ENCODE results near the gene EMC8. TPM values are rescaled to one million over a fixed set of nuclear protein-coding genes. Genes with fewer than 3 reads are reported as not detected.

The EMC8 gene
- total and polyA plus RNA-seq, 10 of the 15 experiments (the other 5 are each of a cell fraction or from before 2014, with no cell fraction given): 7.8 to 62.0 (median 33.5) TPM

DNA sequence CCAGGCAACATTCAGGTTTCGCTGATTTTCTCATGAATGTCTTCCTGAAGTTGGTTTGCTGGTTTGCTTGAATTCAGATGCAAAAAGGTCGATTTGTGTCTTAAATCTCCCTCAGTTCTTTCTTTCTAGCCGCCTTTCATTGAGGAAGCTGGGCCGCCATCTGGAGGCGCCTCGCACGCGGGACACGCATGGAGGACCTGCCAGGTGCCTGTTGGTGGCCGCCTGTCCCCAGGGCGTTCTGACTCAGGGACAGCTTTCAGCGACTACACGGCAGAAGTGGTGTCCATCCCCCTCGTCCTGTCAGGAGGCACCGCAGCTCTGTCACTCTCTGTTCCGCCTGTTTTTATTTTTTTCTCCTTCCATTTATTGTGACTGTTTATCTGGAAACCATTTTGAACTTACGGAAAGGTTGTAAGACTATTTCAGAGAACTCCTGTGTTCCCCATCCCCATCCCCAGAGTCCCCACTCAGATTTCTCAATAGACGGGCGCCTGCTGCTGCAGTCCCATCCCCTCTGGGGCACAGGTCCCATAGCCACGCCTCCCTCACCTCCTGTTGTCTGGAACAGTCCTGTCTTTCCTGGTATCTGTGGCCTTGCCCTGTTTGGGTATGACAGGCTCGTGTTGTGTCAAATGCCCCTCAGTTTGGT, 33.4 kb upstream of the EMC8 start (continued):
- TF ChIP-seq PAX5 (IDR thresholded peaks at IDR 0.05; ENCODE audit: borderline replicate concordance, low read depth, low read length) (peak; percentile 72; the same call in 1 of the 2 replicates), MEF2A (IDR thresholded peaks at IDR 0.05; ENCODE audit: insufficient read depth, low read depth, low read length) (no peak), RBBP5 (conservative IDR thresholded peaks at IDR 0.05) (no peak), USF2 (IDR thresholded peaks at IDR 0.05; ENCODE audit: borderline replicate concordance, low read depth, low read length) (no peak), HDAC2 (IDR thresholded peaks at IDR 0.05) (no peak), MTA2 (IDR thresholded peaks at IDR 0.05; ENCODE audit: low read depth) (no peak), YY1 (IDR thresholded peaks at IDR 0.05; ENCODE audit: low read depth, low read length) (peak; percentile 72), E2F8 (IDR thresholded peaks at IDR 0.05; ENCODE audit: low read depth, partially characterized antibody) (no peak), TCF7 (IDR thresholded peaks at IDR 0.05; ENCODE audit: borderline replicate concordance) (no peak), TCF3 (IDR thresholded peaks at IDR 0.05; ENCODE audit: borderline replicate concordance, insufficient read depth, low read depth, low read length) (peak; percentile 88), CEBPB (IDR thresholded peaks at IDR 0.05; ENCODE audit: borderline replicate concordance in 1 of 2, low read depth in 2 of 2, low read length in 2 of 2) (no peak), RUNX3 (IDR thresholded peaks at IDR 0.05; ENCODE audit: low read length) (0 out of 2 replicates have a peak, but pooled peaks have one; percentile 29)

Measured in GM12878 (cell line).